Suppressor macrophage treated with lipopolysaccharide for 1 hour (primary cell): ENCODE measurements around the gene PXT1.

Experiments used
- DNase-seq, 3 donors: peaks; one replicate each; pipeline ENCODE4 v3.0.0-alpha.2; 2020 to 2022

Gene PXT1

GRCh38 chr6:36387440-36388303 is 55.0 kb downstream of the PXT1 start, which contains the start of gene ETV7:
Gene ETV7, minus strand, starts transcription at chr6:36387669. Its CDS starts 128 bp downstream, at chr6:36387541.
- DNase-seq: peak; percentile 79 to 92 (median 91)

GRCh38 chr6:36386495-36387439 is 55.9 kb downstream of the PXT1 start:
- DNase-seq: peak; percentile 65 to 81 (median 78)

GRCh38 chr6:36384095-36384494 is 58.6 kb downstream of the PXT1 start:
- DNase-seq: no peak

- DNase-seq: no peak
Observed at GRCh38 chr6:36383606-36384005, 59.0 kb downstream of the PXT1 start.

- DNase-seq: no peak
Observed at GRCh38 chr6:36382976-36383375, 59.7 kb downstream of the PXT1 start.

- no peak for DNase-seq
Observed at GRCh38 chr6:36381502-36382389, 60.9 kb downstream of the PXT1 start.

- DNase-seq: no peak
Observed at GRCh38 chr6:36380166-36380565, 62.5 kb downstream of the PXT1 start.

GRCh38 chr6:36378936-36379335 is 63.7 kb downstream of the PXT1 start:
- DNase-seq: no peak

- no peak for DNase-seq
Observed at GRCh38 chr6:36378243-36378920, 64.3 kb downstream of the PXT1 start.

- no peak for DNase-seq
Observed at GRCh38 chr6:36377594-36377993, 65.1 kb downstream of the PXT1 start.

GRCh38 chr6:36376742-36377141 is 65.9 kb downstream of the PXT1 start:
- DNase-seq: no peak

- DNase-seq: no peak
Observed at GRCh38 chr6:36376183-36376582, 66.5 kb downstream of the PXT1 start.

GRCh38 chr6:36375644-36376155 is 67.0 kb downstream of the PXT1 start:
- DNase-seq: no peak

GRCh38 chr6:36374972-36375371 is 67.7 kb downstream of the PXT1 start:
- no peak for DNase-seq

GRCh38 chr6:36374194-36374593 is 68.5 kb downstream of the PXT1 start:
- DNase-seq: no peak

- DNase-seq: no peak
Observed at GRCh38 chr6:36373368-36374019, 69.2 kb downstream of the PXT1 start.

GRCh38 chr6:36372088-36372487 is 70.6 kb downstream of the PXT1 start:
- no peak for DNase-seq

GRCh38 chr6:36371211-36371610 is 71.4 kb downstream of the PXT1 start:
- no peak for DNase-seq

- no peak for DNase-seq
Observed at GRCh38 chr6:36370638-36371037, 72.0 kb downstream of the PXT1 start.

GRCh38 chr6:36368921-36369865 is 73.5 kb downstream of the PXT1 start:
- DNase-seq: peak; percentile 63 to 74 (median 71)
